ENCODE results near the gene FDXR. TPM values are rescaled to one million over a fixed set of nuclear protein-coding genes. Genes with fewer than 3 reads are reported as not detected.

Gene FDXR
- total and polyA plus RNA-seq, 8 donors = 4.3 to 15.1 (median 11.9) TPM

DNA sequence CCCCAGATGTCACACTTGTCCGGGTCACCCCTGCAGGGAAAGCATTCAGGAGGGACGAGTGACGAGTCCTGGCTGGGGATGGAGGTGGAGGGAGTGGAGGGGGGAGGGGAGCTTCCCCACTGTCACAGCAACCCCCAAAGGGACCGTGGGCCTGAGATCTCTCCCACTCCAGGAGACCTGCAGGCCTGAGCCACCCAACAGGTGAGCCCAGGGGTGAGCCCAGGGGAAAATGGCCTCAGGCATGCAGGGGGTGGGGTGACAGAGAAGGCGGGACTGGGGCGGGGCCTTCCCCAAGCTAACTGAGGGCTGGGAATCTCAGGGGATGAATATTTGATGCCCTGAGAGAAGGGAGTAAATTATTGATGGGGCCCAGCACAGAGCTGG, 47.8 kb upstream of the FDXR start:
- FAIRE-seq (no peak), ATAC-seq (peak in 1 of 4 donors; percentile 9), DNase-seq (no peak)
- TF ChIP-seq, protein P1, sequence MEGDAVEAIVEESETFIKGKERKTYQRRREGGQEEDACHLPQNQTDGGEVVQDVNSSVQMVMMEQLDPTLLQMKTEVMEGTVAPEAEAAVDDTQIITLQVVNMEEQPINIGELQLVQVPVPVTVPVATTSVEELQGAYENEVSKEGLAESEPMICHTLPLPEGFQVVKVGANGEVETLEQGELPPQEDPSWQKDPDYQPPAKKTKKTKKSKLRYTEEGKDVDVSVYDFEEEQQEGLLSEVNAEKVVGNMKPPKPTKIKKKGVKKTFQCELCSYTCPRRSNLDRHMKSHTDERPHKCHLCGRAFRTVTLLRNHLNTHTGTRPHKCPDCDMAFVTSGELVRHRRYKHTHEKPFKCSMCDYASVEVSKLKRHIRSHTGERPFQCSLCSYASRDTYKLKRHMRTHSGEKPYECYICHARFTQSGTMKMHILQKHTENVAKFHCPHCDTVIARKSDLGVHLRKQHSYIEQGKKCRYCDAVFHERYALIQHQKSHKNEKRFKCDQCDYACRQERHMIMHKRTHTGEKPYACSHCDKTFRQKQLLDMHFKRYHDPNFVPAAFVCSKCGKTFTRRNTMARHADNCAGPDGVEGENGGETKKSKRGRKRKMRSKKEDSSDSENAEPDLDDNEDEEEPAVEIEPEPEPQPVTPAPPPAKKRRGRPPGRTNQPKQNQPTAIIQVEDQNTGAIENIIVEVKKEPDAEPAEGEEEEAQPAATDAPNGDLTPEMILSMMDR (IDR thresholded peaks at IDR 0.05) = no peak
- Histone ChIP-seq H3K27me3 (peaks cover 0 to 8% (median 4%) of the 10 kb centered on the region in 4 donors), H3K36me3 (no peaks in the 10 kb centered on the region), H3K9me3 (no peaks in the 10 kb centered on the region), H3K4me3 (no peak overlapping the region), H3K4me1 (peaks cover 5 to 12% (median 8%) of the 10 kb centered on the region in 3 donors), H3K27ac (no peak overlapping the region)
- intact Hi-C loops (cut with DNase I) = no loop called here
- WGBS, 2 donors = 49 to 50% methylated on average over 6 of the region's 6 CpGs

DNA sequence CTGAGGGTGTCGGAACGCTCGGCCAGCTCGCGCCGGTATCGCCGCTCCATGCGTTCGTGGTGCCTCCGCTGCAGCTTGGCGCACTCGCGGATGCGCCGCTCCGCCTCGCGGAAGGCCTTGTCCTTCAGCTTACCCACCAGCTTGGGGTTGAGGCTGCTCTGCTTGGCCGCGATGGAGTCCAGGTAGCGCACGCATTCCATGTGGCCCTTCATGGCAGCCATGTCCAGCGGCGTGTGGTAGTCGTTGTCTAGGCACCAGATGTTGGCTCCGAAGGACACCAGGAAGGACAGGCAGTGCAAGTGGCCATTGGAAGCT, 47.5 kb upstream of the FDXR start:
- H3K9me3 ChIP-seq = no peaks in the 10 kb centered on the region
- intact Hi-C loops (cut with DNase I) = no loop called here
- H3K36me3 ChIP-seq = no peaks in the 10 kb centered on the region
- ATAC-seq = no peak
- WGBS, 2 donors = 82 to 85% methylated on average over 27 of the region's 27 CpGs
- DNase-seq = no peak
- TF ChIP-seq, protein P1 (IDR thresholded peaks at IDR 0.05) = no peak
- H3K4me3 ChIP-seq = no peak overlapping the region
- FAIRE-seq = no peak
- peaks cover 5 to 12% (median 8%) of the 10 kb centered on the region in 3 donors for H3K4me1 ChIP-seq
- no peak overlapping the region for H3K27ac ChIP-seq
- peaks cover 0 to 8% (median 4%) of the 10 kb centered on the region in 4 donors for H3K27me3 ChIP-seq

DNA sequence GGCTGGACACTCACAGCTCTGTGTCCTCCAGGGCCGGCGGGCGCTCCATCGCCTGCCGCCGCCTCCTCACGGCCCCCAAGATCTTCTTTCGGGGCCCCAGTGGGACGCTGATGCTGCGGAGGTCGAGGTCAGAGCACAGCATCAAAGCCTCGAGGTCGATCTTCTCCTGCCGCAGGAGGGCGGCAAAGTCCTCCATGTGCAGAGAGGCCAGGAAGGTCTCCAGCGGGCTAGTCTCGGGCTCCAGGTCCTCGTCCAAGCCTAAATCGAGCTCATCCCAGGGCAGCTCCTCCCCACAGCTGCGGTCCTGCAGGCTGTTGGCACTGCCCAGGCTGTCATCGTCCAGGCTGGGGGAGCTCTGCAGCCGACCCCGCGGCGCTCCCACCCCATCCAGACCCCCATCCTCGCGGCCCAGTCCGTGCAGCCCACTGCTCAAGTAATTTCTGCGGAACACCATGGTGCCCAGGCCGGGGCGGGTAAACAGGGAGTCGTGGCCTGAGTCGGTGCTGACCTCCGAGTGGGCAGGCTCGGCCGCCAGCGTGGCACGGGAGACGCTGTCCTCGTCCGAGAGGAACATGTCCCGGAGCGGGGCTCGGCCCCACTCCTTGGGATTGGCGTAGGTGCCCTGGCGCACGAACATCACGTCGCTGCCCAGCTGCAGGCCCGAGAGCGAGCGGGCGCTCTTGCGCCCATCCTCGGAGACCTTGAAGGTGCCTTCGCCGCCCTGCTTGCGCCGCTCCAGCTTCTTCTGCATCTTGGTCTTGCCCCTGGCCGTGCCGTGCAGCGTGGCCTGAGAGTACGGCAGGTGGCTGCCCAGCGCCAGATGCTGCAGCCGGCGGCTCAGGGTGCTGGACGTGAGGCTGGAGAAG, 46.9 kb upstream of the FDXR start:
- peak in 1 of 4 donors; percentile 49 for ATAC-seq
- TF ChIP-seq, protein P1 (IDR thresholded peaks at IDR 0.05) = no peak
- peaks cover 0 to 8% (median 4%) of the 10 kb centered on the region in 4 donors for H3K27me3 ChIP-seq

DNA sequence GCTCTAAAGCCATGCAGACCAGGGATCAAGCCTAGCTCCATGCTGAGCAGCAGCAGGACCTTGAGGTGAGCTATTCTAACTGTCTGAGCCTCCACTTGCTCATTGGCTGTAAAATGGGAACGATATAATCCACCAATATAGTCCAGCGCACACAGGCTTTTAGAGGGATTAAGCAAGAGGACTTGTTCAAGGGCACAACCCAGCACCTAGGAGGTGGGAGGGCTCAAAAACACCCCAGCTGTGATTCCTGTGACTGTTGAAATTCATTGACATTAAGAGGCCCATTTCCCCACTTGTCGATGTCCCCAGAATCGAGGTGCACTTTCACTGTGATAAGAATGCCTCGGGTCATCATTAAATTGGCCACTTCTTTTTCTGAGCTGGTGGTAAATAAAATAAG, 46.1 kb upstream of the FDXR start:
- intact Hi-C loops (cut with DNase I) = no loop called here

More for the DNA sequence above, 46.9 kb upstream of the FDXR start:
- 62 to 69% methylated on average over 67 of the region's 67 CpGs for WGBS, 2 donors
- no peak overlapping the region for H3K27ac ChIP-seq
- H3K4me1 ChIP-seq = peaks cover 5 to 12% (median 8%) of the 10 kb centered on the region in 3 donors
- peak in 2 of 6 donors; percentile 21 to 70 for DNase-seq
- no peaks in the 10 kb centered on the region for H3K9me3 ChIP-seq
- intact Hi-C loops (cut with DNase I) = no loop called here
- FAIRE-seq = no peak
- H3K36me3 ChIP-seq = no peaks in the 10 kb centered on the region
- H3K4me3 ChIP-seq = no peak overlapping the region

More for the DNA sequence above, 46.1 kb upstream of the FDXR start:
- Histone ChIP-seq H3K9me3 (no peaks in the 10 kb centered on the region), H3K27ac (no peak overlapping the region), H3K4me1 (peaks cover 5 to 6% (median 5%) of the 10 kb centered on the region in 3 donors), H3K36me3 (no peaks in the 10 kb centered on the region), H3K27me3 (peaks cover 0 to 3% (median under 1%) of the 10 kb centered on the region in 4 donors), H3K4me3 (no peak overlapping the region)
- 76 to 87% methylated on average over 5 of the region's 5 CpGs for WGBS, 2 donors
- DNase-seq (no peak), ATAC-seq (no peak), FAIRE-seq (no peak)
- TF ChIP-seq, protein P1 (IDR thresholded peaks at IDR 0.05) = no peak

All from pancreas (tissue), 10 donors.